Measurements from ENCODE around the gene AP5Z1. TPM values are rescaled to one million over a fixed set of nuclear protein-coding genes. Genes with fewer than 3 reads are reported as not detected.

Gene AP5Z1
- total and polyA plus RNA-seq, 12 donors = 8.4 to 188 (median 49.5) TPM

DNA sequence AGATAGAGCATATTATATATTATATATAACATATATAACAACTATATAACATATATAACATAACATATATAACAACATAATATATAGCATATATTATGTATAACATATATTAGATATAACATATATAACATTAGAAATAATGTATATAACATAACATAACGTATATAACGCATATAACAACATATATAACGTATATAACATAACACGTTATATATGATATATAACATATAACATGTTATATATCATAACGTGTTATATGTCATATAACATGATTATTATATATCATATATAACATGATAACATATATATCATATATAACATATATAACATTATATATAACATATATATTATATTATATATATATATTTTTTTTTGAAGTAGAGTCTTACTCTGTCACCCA lies 3.7 kb downstream of the AP5Z1 start:
- peaks cover 24 to 32% of the 10 kb centered on the region in 2 donors for H3K4me1 ChIP-seq (replicated peaks in 1 of 2)
- peaks cover 0 to 37% of the 10 kb centered on the region in 2 donors for H3K36me3 ChIP-seq (replicated peaks in 1 of 2)
- TF ChIP-seq POLR2A (IDR thresholded peaks at IDR 0.05) = no peak
- no peak for TF ChIP-seq CTCF (IDR thresholded peaks at IDR 0.05)
- H3K9me3 ChIP-seq (replicated peaks in 1 of 3) = no peaks in the 10 kb centered on the region
- 77 to 87% (median 80%) methylated on average over 4 to 5 of the region's 5 CpGs for WGBS, 4 donors
- no peaks in the 10 kb centered on the region for H3K27me3 ChIP-seq
- H3K27ac ChIP-seq = no peak overlapping the region
- no peak overlapping the region for H3K4me3 ChIP-seq
- no peak for DNase-seq
- intact Hi-C loops (cut with DNase I) = no loop called here

- no peak for DNase-seq
- Histone ChIP-seq H3K4me1 (replicated peaks in 1 of 2) (peaks cover 14 to 19% of the 10 kb centered on the region in 2 donors), H3K4me3 (no peak overlapping the region), H3K9me3 (replicated peaks in 1 of 3) (no peaks in the 10 kb centered on the region), H3K27me3 (no peaks in the 10 kb centered on the region), H3K36me3 (replicated peaks in 1 of 2) (peaks cover 0 to 61% of the 10 kb centered on the region in 2 donors), H3K27ac (no peak overlapping the region)
- no peak for TF ChIP-seq POLR2A (IDR thresholded peaks at IDR 0.05)
- no peak for TF ChIP-seq CTCF (IDR thresholded peaks at IDR 0.05)
- 93 to 97% (median 93%) methylated on average over 4 to 27 of the region's 27 CpGs for WGBS, 4 donors
- intact Hi-C loops (cut with DNase I) = no loop called here
Observed at GRCh38 chr7:4781366-4782069, 6.1 kb downstream of the AP5Z1 start.

- H3K9me3 ChIP-seq (replicated peaks in 1 of 3) = no peaks in the 10 kb centered on the region
- H3K4me3 ChIP-seq = no peak overlapping the region
- whole genome bisulfite sequencing, 4 donors = 93 to 95% (median 94%) methylated on average over 16 to 36 of the region's 36 CpGs
- H3K36me3 ChIP-seq (replicated peaks in 1 of 2) = peaks cover 0 to 72% of the 10 kb centered on the region in 2 donors
- TF ChIP-seq POLR2A (IDR thresholded peaks at IDR 0.05) = no peak
- TF ChIP-seq CTCF (IDR thresholded peaks at IDR 0.05) = no peak
- H3K27ac ChIP-seq = no peak overlapping the region
- peaks cover 3 to 8% of the 10 kb centered on the region in 2 donors for H3K4me1 ChIP-seq (replicated peaks in 1 of 2)
- H3K27me3 ChIP-seq = no peaks in the 10 kb centered on the region
- intact Hi-C loops (cut with DNase I) = no loop called here
- DNase-seq = no peak
Observed at GRCh38 chr7:4782333-4783291, 7.2 kb downstream of the AP5Z1 start.

- Histone ChIP-seq H3K36me3 (replicated peaks in 1 of 2) (peaks cover 0 to 78% of the 10 kb centered on the region in 2 donors), H3K27me3 (no peaks in the 10 kb centered on the region), H3K27ac (no peak overlapping the region), H3K4me1 (replicated peaks in 1 of 2) (peaks cover 0 to 3% of the 10 kb centered on the region in 2 donors), H3K4me3 (no peak overlapping the region), H3K9me3 (replicated peaks in 1 of 3) (no peaks in the 10 kb centered on the region)
- TF ChIP-seq CTCF (IDR thresholded peaks at IDR 0.05) (no peak), POLR2A (IDR thresholded peaks at IDR 0.05) (no peak)
- WGBS, 4 donors = 86 to 91% (median 87%) methylated on average over 9 to 16 of the region's 16 CpGs
- DNase-seq = no peak
- intact Hi-C loops (cut with DNase I) = no loop called here
Observed at GRCh38 chr7:4783292-4783652, 7.8 kb downstream of the AP5Z1 start.

Data from adrenal gland (tissue), 12 donors.